H9 (cell line): ENCODE data around the gene CACNA2D3. TPM values are rescaled to one million over a fixed set of nuclear protein-coding genes. Genes with fewer than 3 reads are reported as not detected.

Experiments
- DNase-seq: peaks from one replicate; pipeline ENCODE4 v3.0.0-alpha.2; 2017
- H2AFZ ChIP-seq: one replicate; pipeline ENCODE4 v1.6.1; 2013; ENCODE audit warnings: mild to moderate bottlenecking, low read length, control low read depth, moderate library complexity
- H2AK5ac ChIP-seq: 2 replicates; pipeline ENCODE4 v1.6.1; 2013; ENCODE audit warnings: low read length, control low read depth, mixed read lengths; ENCODE audit not compliant: insufficient read length
- H2BK120ac ChIP-seq: one replicate; pipeline ENCODE4 v1.6.1; 2013; ENCODE audit warnings: low read depth, mild to moderate bottlenecking, low read length, control low read depth, inconsistent platforms; ENCODE audit not compliant: poor library complexity, severe bottlenecking
- H2BK12ac ChIP-seq: 2 replicates; pipeline ENCODE4 v1.6.1; 2013; ENCODE audit warnings: low read length, control low read depth, mixed read lengths, low read depth; ENCODE audit not compliant: insufficient read length
- H2BK15ac ChIP-seq: 2 replicates; pipeline ENCODE4 v1.6.1; 2013; ENCODE audit warnings: low read depth, low read length, control low read depth
- H2BK20ac ChIP-seq: one replicate; pipeline ENCODE4 v1.6.1; 2013; ENCODE audit warnings: low read depth, mild to moderate bottlenecking, low read length, control low read depth, inconsistent platforms; ENCODE audit not compliant: poor library complexity, severe bottlenecking
- H2BK5ac ChIP-seq: 2 replicates; pipeline ENCODE4 v1.6.1; 2013; ENCODE audit warnings: low read length, control low read depth, mixed read lengths; ENCODE audit not compliant: insufficient read length
- H3K14ac ChIP-seq: 2 replicates; pipeline ENCODE4 v1.6.1; 2013; ENCODE audit warnings: low read length, control low read depth; ENCODE audit not compliant: insufficient read depth
- H3K18ac ChIP-seq: 2 replicates; pipeline ENCODE4 v1.6.1; 2013; ENCODE audit warnings: low read depth, mild to moderate bottlenecking, mixed read lengths, low read length, control low read depth; ENCODE audit not compliant: insufficient read length
- H3K23ac ChIP-seq: 2 replicates; pipeline ENCODE4 v1.6.1; 2013; ENCODE audit warnings: low read length, control low read depth, mixed read lengths, low read depth; ENCODE audit not compliant: insufficient read length
- H3K23me2 ChIP-seq: 2 replicates; pipeline ENCODE4 v1.6.1; 2013; ENCODE audit warnings: low read depth, mild to moderate bottlenecking, mixed read lengths, low read length, control low read depth; ENCODE audit not compliant: insufficient read length, poor library complexity, severe bottlenecking
- H3K27ac ChIP-seq: 2 replicates; pipeline ENCODE4 v1.5.1; 2013; ENCODE audit warnings: low read length, control low read depth, mixed read lengths, low read depth; ENCODE audit not compliant: insufficient read length
- H3K27me3 ChIP-seq: 2 replicates; pipeline ENCODE4 v1.6.1; 2013; ENCODE audit warnings: low read length, control low read depth, inconsistent platforms; ENCODE audit not compliant: insufficient read depth
- H3K4ac ChIP-seq: 2 replicates; pipeline ENCODE4 v1.6.1; 2013; ENCODE audit warnings: low read depth, mild to moderate bottlenecking, control low read depth, inconsistent platforms, low read length, moderate library complexity
- H3K4me1 ChIP-seq: 2 replicates; pipeline ENCODE4 v1.6.1; 2013; ENCODE audit warnings: low read length, control low read depth, inconsistent platforms; ENCODE audit not compliant: insufficient read depth
- H3K4me2 ChIP-seq: 2 replicates; pipeline ENCODE4 v1.6.1; 2013; ENCODE audit warnings: low read length, control low read depth, mixed read lengths; ENCODE audit not compliant: insufficient read length, insufficient read depth
- H3K56ac ChIP-seq: 2 replicates; pipeline ENCODE4 v1.6.1; 2013; ENCODE audit warnings: low read depth, mild to moderate bottlenecking, mixed read lengths, low read length, control low read depth; ENCODE audit not compliant: insufficient read length
- H3K79me1 ChIP-seq: 2 replicates; pipeline ENCODE4 v1.6.1; 2013; ENCODE audit warnings: low read depth, mild to moderate bottlenecking, moderate library complexity, low read length, control low read depth, inconsistent platforms; ENCODE audit not compliant: insufficient read depth, poor library complexity, severe bottlenecking
- H3K79me2 ChIP-seq: 2 replicates; pipeline ENCODE4 v1.6.1; 2013; ENCODE audit warnings: low read length, control low read depth, inconsistent platforms; ENCODE audit not compliant: insufficient read depth
- H3K9ac ChIP-seq: 2 replicates; pipeline ENCODE4 v1.6.1; 2013; ENCODE audit warnings: low read length, control low read depth, mixed read lengths; ENCODE audit not compliant: insufficient read length; ENCODE audit errors: extremely low read depth
- H3K9me3 ChIP-seq: one replicate; pipeline ENCODE4 v1.6.1; 2013; ENCODE audit warnings: low read depth, low read length, inconsistent platforms; ENCODE audit not compliant: control insufficient read depth
- H3T11ph ChIP-seq: one replicate; pipeline ENCODE4 v1.6.1; 2013; ENCODE audit warnings: mild to moderate bottlenecking, low read length, control low read depth, inconsistent platforms
- H4K20me1 ChIP-seq: one replicate; pipeline ENCODE4 v1.6.1; 2013; ENCODE audit not compliant: control insufficient read depth, insufficient read length, insufficient read depth
- H4K5ac ChIP-seq: 2 replicates; pipeline ENCODE4 v1.6.1; 2013; ENCODE audit warnings: low read depth, mild to moderate bottlenecking, mixed read lengths, low read length, control low read depth; ENCODE audit not compliant: insufficient read length
- H4K8ac ChIP-seq: replicated peaks from 2 replicates; pipeline ENCODE4 v1.6.1; 2013; ENCODE audit warnings: low read length, control low read depth, mixed read lengths, low read depth; ENCODE audit not compliant: insufficient read length
- H4K91ac ChIP-seq: 2 replicates; pipeline ENCODE4 v1.6.1; 2013; ENCODE audit warnings: low read depth, mild to moderate bottlenecking, moderate library complexity, mixed read lengths, low read length, control low read depth; ENCODE audit not compliant: insufficient read length
- H3K27ac Mint-ChIP-seq, 3 experiments: 2 replicates in 2 of 3; 3 replicates in 1 of 3; pipeline ENCODE4 v1.8.0; 2020 to 2021; ENCODE audit warnings: mixed read lengths in 3 of 3, mild to moderate bottlenecking in 1 of 3, moderate library complexity in 1 of 3
- H3K27me3 Mint-ChIP-seq: 2 replicates; pipeline ENCODE4 v1.8.0; 2021; ENCODE audit warnings: low read depth, mild to moderate bottlenecking, moderate library complexity, mixed read lengths
- H3K36me3 Mint-ChIP-seq, 3 experiments: 2 replicates in 2 of 3; 3 replicates in 1 of 3; pipeline ENCODE4 v1.8.0; 2020 to 2021; ENCODE audit warnings: low read depth in 3 of 3, mixed read lengths in 3 of 3; ENCODE audit not compliant: insufficient read depth in 1 of 3
- H3K4me1 Mint-ChIP-seq, 2 experiments: 2 replicates each; pipeline ENCODE4 v1.8.0; 2020; ENCODE audit warnings: mixed read lengths in 2 of 2
- H3K4me3 Mint-ChIP-seq, 2 experiments: 2 replicates in 1 of 2; 3 replicates in 1 of 2; pipeline ENCODE4 v1.8.0; 2020 to 2021; ENCODE audit warnings: mild to moderate bottlenecking in 2 of 2, mixed read lengths in 2 of 2, moderate library complexity in 1 of 2
- H3K9me3 Mint-ChIP-seq, 2 experiments: 2 replicates in 1 of 2; 3 replicates in 1 of 2; pipeline ENCODE4 v1.8.0; 2020; ENCODE audit warnings: mild to moderate bottlenecking in 2 of 2, mixed read lengths in 2 of 2, moderate library complexity in 1 of 2
- CTCF ChIP-seq: fragments of 200-600 bp; sonication (generic); conservative IDR thresholded peaks from 3 replicates; pipeline ENCODE4 v1.8.0; 2021; ENCODE audit warnings: antibody characterized with exemption, mild to moderate bottlenecking
- WGBS: extraction: QIAGEN DNeasy Blood & Tissue Kit; methylation state at CpG from one replicate; pipeline ENCODE4 v1.1.7; 2013; ENCODE audit warnings: missing lambda C conversion rate, low lambda C conversion rate, mixed read lengths; ENCODE audit not compliant: insufficient read length; ENCODE audit errors: extremely low coverage; 5-methylcytosine and 5-hydroxymethylcytosine counted together
- total RNA-seq: library from RNA; stranded (reverse); gene quantifications from 2 replicates; pipeline ENCODE4 v1.2.1, GENCODE V29; 2021

CACNA2D3 gene
- total RNA-seq, 1 experiment from 2014 or later: 3.2 TPM

DNA sequence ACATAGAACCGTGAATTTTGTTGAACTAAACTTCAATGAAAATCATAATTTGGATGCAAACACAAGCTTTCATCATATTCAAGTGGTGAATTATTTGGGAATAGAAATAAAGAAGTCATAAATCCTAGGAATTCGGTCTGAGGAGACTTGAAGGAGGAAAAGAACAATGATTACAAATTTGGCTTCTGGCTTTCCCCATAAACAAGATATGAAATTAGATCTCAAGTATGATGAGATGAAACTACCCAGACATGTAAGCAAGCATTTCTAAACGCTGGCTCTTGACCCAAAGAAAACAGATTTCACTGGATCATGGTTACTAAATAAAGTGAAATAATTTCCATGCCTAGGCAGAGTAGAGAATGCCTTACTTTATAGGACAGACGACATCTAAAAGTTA lies 952.4 kb downstream of the CACNA2D3 start:
- no peak for TF ChIP-seq CTCF
- H3K79me2 ChIP-seq: no peaks in the 10 kb centered on the region
- H3K4ac ChIP-seq: no peak overlapping the region
- H2BK15ac ChIP-seq: no peak overlapping the region
- H3K23me2 ChIP-seq: no peaks in the 10 kb centered on the region
- H4K20me1 ChIP-seq: no peaks in the 10 kb centered on the region
- Mint-ChIP-seq H3K27me3 (no peaks in the 10 kb centered on the region), H3K36me3 (no peaks in the 10 kb centered on the region), H3K4me3 (no peak overlapping the region), H3K27ac (no peak overlapping the region), H3K4me1 (peaks cover 0 to 7% of the 10 kb centered on the region in 2 experiments; a peak in 2 of 4 replicates), H3K9me3 (no peaks in the 10 kb centered on the region; a peak in 1 of 5 replicates)
- no peak overlapping the region for H3K4me2 ChIP-seq
- H3K18ac ChIP-seq: no peak overlapping the region
- H2BK12ac ChIP-seq: no peak overlapping the region
- H4K8ac ChIP-seq: no peak overlapping the region
- no peaks in the 10 kb centered on the region for H3K9me3 ChIP-seq
- no peak overlapping the region for H3K56ac ChIP-seq
- no peak overlapping the region for H2BK5ac ChIP-seq
- H3K23ac ChIP-seq: no peak overlapping the region
- H3T11ph ChIP-seq: no peak overlapping the region
- no peaks in the 10 kb centered on the region for H3K27me3 ChIP-seq
- no peaks in the 10 kb centered on the region for H3K79me1 ChIP-seq
- no CpG with 5 or more reads among the region's 4 CpGs for WGBS
- H2BK120ac ChIP-seq: no peak overlapping the region
- no peak overlapping the region for H2AFZ ChIP-seq
- no peaks in the 10 kb centered on the region for H3K4me1 ChIP-seq
- H4K5ac ChIP-seq: no peak overlapping the region
- no peak overlapping the region for H2BK20ac ChIP-seq
- no peak for DNase-seq
- no peak overlapping the region for H2AK5ac ChIP-seq
- H4K91ac ChIP-seq: no peak overlapping the region
- no peak overlapping the region for H3K9ac ChIP-seq
- no peak overlapping the region for H3K27ac ChIP-seq
- H3K14ac ChIP-seq: no peak overlapping the region
